ENCODE results near the gene TENM4. TPM values are rescaled to one million over a fixed set of nuclear protein-coding genes. Genes with fewer than 3 reads are reported as not detected.

Gene TENM4
- total and polyA plus RNA-seq, 11 donors = 0.08 to 6.4 (median 1.0) TPM

DNA sequence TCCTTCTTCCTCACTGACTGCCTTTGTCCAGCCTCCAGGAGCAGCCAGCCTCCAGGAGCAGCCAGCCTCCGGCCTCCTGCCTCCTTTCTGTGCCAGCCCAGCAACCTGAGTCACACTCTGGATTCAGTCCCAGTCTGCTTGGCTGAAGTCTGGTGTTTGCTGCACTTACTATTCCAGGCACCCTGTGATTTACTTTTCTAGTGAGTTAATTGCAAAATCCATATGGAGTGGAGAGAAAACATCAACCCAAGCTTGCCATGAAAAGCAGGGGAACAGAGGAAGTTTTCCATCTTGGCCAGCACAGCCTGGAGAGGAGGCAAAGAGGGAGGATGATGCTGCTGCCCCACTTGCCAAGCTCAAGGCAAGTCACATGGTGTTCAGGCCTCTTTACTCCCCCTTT, 400.5 kb downstream of the TENM4 start:
- no peak for ATAC-seq
- intact Hi-C loops (cut with DNase I) = no loop called here
- H3K4me3 ChIP-seq = no peak overlapping the region

DNA sequence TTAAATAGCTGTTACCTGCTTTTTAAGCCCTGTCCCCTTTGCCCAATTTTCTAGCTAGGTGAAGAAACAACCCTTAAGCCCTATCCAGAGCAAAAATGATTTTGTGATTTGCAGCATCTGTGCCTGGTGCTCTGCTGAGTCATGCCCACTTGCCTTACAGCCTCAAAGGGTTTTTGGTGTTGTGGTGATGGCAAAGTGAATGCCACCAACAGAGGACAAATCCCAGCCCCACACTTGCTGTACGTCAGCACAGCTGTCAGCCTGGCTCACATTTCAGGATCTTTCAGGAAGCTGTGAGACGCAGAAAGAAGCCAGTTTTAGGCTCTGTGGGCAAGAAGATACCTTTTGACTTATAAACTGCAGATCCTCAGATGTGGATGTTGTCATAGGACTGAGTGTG, 401.7 kb downstream of the TENM4 start:
- no peak overlapping the region for H3K27ac ChIP-seq
- H3K4me3 ChIP-seq = no peak overlapping the region
- no peaks in the 10 kb centered on the region for H3K36me3 ChIP-seq
- 64 to 82% (median 73%) methylated on average over 2 of the region's 2 CpGs for WGBS, 4 donors
- peaks cover 0 to 23% (median 0%) of the 10 kb centered on the region in 9 donors for H3K27me3 ChIP-seq
- intact Hi-C loops (cut with DNase I) = no loop called here
- no peaks in the 10 kb centered on the region for H3K9me3 ChIP-seq
- TF ChIP-seq POLR2A (IDR thresholded peaks at IDR 0.05) = no peak
- TF ChIP-seq, protein P1, sequence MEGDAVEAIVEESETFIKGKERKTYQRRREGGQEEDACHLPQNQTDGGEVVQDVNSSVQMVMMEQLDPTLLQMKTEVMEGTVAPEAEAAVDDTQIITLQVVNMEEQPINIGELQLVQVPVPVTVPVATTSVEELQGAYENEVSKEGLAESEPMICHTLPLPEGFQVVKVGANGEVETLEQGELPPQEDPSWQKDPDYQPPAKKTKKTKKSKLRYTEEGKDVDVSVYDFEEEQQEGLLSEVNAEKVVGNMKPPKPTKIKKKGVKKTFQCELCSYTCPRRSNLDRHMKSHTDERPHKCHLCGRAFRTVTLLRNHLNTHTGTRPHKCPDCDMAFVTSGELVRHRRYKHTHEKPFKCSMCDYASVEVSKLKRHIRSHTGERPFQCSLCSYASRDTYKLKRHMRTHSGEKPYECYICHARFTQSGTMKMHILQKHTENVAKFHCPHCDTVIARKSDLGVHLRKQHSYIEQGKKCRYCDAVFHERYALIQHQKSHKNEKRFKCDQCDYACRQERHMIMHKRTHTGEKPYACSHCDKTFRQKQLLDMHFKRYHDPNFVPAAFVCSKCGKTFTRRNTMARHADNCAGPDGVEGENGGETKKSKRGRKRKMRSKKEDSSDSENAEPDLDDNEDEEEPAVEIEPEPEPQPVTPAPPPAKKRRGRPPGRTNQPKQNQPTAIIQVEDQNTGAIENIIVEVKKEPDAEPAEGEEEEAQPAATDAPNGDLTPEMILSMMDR (IDR thresholded peaks at IDR 0.05) = no peak
- no peaks in the 10 kb centered on the region for H3K4me1 ChIP-seq
- DNase-seq (no peak), ATAC-seq (no peak)

More for the DNA sequence above, 400.5 kb downstream of the TENM4 start:
- no peaks in the 10 kb centered on the region for H3K9me3 ChIP-seq
- WGBS, 4 donors = 69 to 100% (median 94%) methylated on average over 1 of the region's 1 CpG
- peaks cover 0 to 19% (median 0%) of the 10 kb centered on the region in 9 donors for H3K27me3 ChIP-seq
- no peaks in the 10 kb centered on the region for H3K36me3 ChIP-seq
- DNase-seq = no peak
- H3K27ac ChIP-seq = no peak overlapping the region
- no peak for TF ChIP-seq POLR2A (IDR thresholded peaks at IDR 0.05)
- TF ChIP-seq, protein P1 (IDR thresholded peaks at IDR 0.05) = no peak
- no peaks in the 10 kb centered on the region for H3K4me1 ChIP-seq

DNA sequence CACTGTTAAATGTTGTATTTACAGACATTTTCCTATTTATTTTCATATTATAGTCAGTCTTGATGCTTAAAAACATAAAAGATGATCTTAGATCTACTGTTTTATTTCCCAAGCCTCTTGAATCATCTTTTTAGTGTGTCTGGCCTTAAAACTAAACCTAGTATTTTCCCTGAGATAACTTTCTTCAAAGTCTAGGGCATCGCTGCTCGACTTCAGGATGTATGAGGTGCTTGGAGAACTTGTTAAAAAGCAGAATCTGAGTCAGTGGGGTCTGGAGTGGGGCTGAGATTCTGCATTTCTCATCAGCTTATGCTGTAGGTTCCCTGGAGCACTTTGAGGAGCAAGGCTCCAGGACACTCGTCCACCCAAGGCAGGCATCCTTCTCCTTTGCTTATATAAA, 404.9 kb downstream of the TENM4 start:
- intact Hi-C loops (cut with DNase I) = no loop called here
- TF ChIP-seq, protein P1 (IDR thresholded peaks at IDR 0.05) = no peak
- TF ChIP-seq POLR2A (IDR thresholded peaks at IDR 0.05) = no peak
- Histone ChIP-seq H3K36me3 (no peaks in the 10 kb centered on the region), H3K4me3 (no peak overlapping the region), H3K4me1 (no peaks in the 10 kb centered on the region), H3K27ac (no peak overlapping the region), H3K27me3 (peaks cover 0 to 44% (median 0%) of the 10 kb centered on the region in 9 donors), H3K9me3 (no peaks in the 10 kb centered on the region)
- DNase-seq = no peak
- ATAC-seq = no peak
- WGBS, 4 donors = 60 to 85% (median 62%) methylated on average over 3 of the region's 3 CpGs

DNA sequence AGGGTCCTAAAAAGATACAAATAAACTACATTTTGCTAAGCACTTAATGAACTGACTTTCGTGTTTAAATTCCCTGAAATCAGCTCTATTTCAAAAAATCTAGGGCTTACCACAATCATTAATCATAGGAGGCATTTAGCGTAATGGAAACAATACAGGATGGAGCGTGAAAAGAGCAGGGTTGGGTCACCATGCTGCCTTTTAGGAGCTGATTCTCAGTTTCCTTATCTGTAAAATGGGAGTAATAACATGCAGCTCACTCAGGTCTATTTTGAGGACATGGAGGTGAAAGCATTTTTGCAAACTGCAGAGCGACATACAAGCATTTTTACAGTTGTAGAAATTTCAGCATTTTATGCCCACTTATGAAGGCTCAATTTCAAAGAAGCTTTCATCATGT, 407.0 kb downstream of the TENM4 start:
- Histone ChIP-seq H3K36me3 (no peaks in the 10 kb centered on the region), H3K27ac (no peak overlapping the region), H3K9me3 (no peaks in the 10 kb centered on the region), H3K4me1 (peaks cover 0 to 6% (median 0%) of the 10 kb centered on the region in 12 donors), H3K27me3 (peaks cover 0 to 56% (median 0%) of the 10 kb centered on the region in 9 donors), H3K4me3 (no peak overlapping the region)
- no peak for DNase-seq
- intact Hi-C loops (cut with DNase I) = no loop called here
- 86 to 91% (median 89%) methylated on average over 4 of the region's 4 CpGs for WGBS, 4 donors
- no peak for TF ChIP-seq POLR2A (IDR thresholded peaks at IDR 0.05)
- TF ChIP-seq, protein P1 (IDR thresholded peaks at IDR 0.05) = no peak
- no peak for ATAC-seq

Data from heart left ventricle (tissue), 16 donors.